H1 (cell line): ENCODE results near the gene SLC24A4. TPM values are rescaled to one million over a fixed set of nuclear protein-coding genes. Genes with fewer than 3 reads are reported as not detected.

Experiments used
- ATF3 ChIP-seq: IDR thresholded peaks from 2 replicates; pipeline ENCODE4 v1.6.1; 2011; ENCODE audit warnings: low read depth, mild to moderate bottlenecking, low read length; ENCODE audit not compliant: insufficient read depth
- CBX8 ChIP-seq: fragments of 300-800, 300-1000 bp; sonication (generic); IDR thresholded peaks from 2 replicates; pipeline ENCODE4 v1.7.1; 2016; ENCODE audit warnings: low read depth, low read length, borderline replicate concordance
- EZH2 ChIP-seq: fragments of 200-600 bp; sonication (generic); IDR thresholded peaks from 2 replicates; pipeline ENCODE4 v1.7.1; 2012; ENCODE audit warnings: low read depth, mild to moderate bottlenecking, moderate library complexity, low read length, inconsistent platforms; ENCODE audit not compliant: severe bottlenecking
- GTF2F1 ChIP-seq: IDR thresholded peaks from 2 replicates; pipeline ENCODE4 v1.6.1; 2012; ENCODE audit warnings: low read depth, low read length, improper control_type of control experiment, borderline replicate concordance
- NRF1 ChIP-seq: IDR thresholded peaks from 2 replicates; pipeline ENCODE4 v1.6.1; 2011; ENCODE audit warnings: mild to moderate bottlenecking, low read depth, low read length, improper control_type of control experiment
- RFX5 ChIP-seq: IDR thresholded peaks from 2 replicates; pipeline ENCODE4 v1.6.1; 2011; ENCODE audit warnings: low read depth, low read length, improper control_type of control experiment, borderline replicate concordance
- polyA plus RNA-seq, 7 experiments: library from polyadenylated mRNA; depleted of rRNA in 3 of 7; stranded (reverse) in 5 of 7; unstranded in 2 of 7; fragments of >200 nt in 5 of 7; fragments of 200-250 nt in 2 of 7; gene quantifications; 1 replicate in 5 of 7; 2 replicates in 1 of 7; 4 replicates in 1 of 7; pipeline versions ENCODE4 v1.2.1 to v1.2.3, GENCODE V29; 2011 to 2013; ENCODE audit warnings: missing spikeins in 2 of 7, mixed read lengths in 2 of 7
- total RNA-seq: library from RNA; stranded (reverse); fragmentation: NEBNext Ultra II Directional; extraction: Animal tissue kit (Norgen Biotek cat#: 25700); gene quantifications from 2 replicates; pipeline ENCODE4 v1.2.1, GENCODE V29; 2021
- TF ChIP-seq, protein P1 (sequence below), 3 experiments: IDR thresholded peaks; 1 replicate in 2 of 3; 2 replicates in 1 of 3; pipeline versions ENCODE4 v1.5.1 to v1.6.1; 2011; ENCODE audit warnings: low read length in 3 of 3, mild to moderate bottlenecking in 3 of 3, inconsistent platforms in 2 of 3, low read depth in 1 of 3, moderate library complexity in 1 of 3; ENCODE audit not compliant: insufficient read depth in 1 of 3; ENCODE audit errors: control extremely low read depth in 1 of 3

Gene SLC24A4
- total and polyA plus RNA-seq, 2 of the 8 experiments (the other 6 are each of a cell fraction or from before 2014, with no cell fraction given), result 0.27 to 0.89 TPM

DNA sequence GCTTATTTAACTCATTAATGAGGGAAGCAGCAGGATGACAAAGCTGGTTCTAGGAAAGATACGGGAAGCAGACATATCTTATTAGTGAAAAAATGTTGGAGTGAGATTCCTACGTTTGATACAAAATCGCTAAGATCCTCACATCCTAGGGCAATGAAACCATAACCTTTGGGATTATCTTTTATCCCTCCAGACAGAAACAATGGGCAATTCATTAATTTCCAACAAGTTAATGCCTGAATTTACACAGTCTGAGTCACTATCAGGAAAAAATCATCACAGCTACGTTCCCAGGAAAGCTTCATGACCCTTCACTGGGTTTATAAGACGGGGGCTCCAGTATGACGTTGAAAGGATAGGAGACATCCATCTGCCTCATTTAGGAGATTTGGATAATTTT is 45.0 kb downstream of the SLC24A4 start (continued):
- TF ChIP-seq EZH2, result no peak
- TF ChIP-seq CBX8, result no peak
- TF ChIP-seq ATF3, result no peak
- TF ChIP-seq GTF2F1, result no peak
- TF ChIP-seq RFX5, result no peak
- TF ChIP-seq, protein P1, sequence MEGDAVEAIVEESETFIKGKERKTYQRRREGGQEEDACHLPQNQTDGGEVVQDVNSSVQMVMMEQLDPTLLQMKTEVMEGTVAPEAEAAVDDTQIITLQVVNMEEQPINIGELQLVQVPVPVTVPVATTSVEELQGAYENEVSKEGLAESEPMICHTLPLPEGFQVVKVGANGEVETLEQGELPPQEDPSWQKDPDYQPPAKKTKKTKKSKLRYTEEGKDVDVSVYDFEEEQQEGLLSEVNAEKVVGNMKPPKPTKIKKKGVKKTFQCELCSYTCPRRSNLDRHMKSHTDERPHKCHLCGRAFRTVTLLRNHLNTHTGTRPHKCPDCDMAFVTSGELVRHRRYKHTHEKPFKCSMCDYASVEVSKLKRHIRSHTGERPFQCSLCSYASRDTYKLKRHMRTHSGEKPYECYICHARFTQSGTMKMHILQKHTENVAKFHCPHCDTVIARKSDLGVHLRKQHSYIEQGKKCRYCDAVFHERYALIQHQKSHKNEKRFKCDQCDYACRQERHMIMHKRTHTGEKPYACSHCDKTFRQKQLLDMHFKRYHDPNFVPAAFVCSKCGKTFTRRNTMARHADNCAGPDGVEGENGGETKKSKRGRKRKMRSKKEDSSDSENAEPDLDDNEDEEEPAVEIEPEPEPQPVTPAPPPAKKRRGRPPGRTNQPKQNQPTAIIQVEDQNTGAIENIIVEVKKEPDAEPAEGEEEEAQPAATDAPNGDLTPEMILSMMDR (IDR thresholded peaks at IDR 0.05; ENCODE audit: control extremely low read depth in 1 of 3, insufficient read depth in 1 of 3, low read depth in 1 of 3, low read length in 3 of 3), result no peak
- TF ChIP-seq NRF1, result no peak
